Suprapubic skin (tissue), 3 donors: ENCODE measurements around the gene CHD3.

ENCODE experiments used
- POLR2A ChIP-seq, 2 donors: fragments of 450-650 bp; IDR thresholded peaks; one replicate each; pipeline ENCODE4 v1.6.1; 2017; ENCODE audit warnings: antibody characterized with exemption in 2 of 2, mild to moderate bottlenecking in 2 of 2, moderate library complexity in 2 of 2
- TF ChIP-seq, protein P1 (sequence below), 2 donors: fragments of 200-600 bp in 1 of 2; fragments of 450-650 bp in 1 of 2; sonication (generic) in 1 of 2; IDR thresholded peaks; one replicate each; pipeline ENCODE4 v1.5.1; 2016 to 2019; ENCODE audit warnings: antibody characterized with exemption in 2 of 2, mild to moderate bottlenecking in 1 of 2, moderate library complexity in 1 of 2

DNA sequence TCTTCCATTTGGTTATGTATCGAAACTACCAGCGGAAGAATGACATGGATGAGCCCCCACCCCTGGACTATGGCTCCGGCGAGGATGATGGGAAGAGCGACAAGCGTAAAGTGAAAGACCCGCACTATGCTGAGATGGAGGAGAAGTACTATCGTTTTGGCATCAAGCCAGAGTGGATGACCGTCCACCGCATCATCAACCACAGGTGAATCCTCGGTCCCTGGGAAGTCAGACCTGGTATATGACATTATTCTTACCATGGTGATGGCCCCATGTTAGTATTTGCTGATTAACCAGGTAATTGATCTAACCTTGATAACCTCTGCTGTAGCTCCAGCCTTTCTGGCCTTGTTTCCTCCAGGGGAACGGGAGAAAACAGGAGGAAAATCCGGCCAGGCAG is 8.5 kb downstream of the CHD3 start:
- TF ChIP-seq, protein P1, sequence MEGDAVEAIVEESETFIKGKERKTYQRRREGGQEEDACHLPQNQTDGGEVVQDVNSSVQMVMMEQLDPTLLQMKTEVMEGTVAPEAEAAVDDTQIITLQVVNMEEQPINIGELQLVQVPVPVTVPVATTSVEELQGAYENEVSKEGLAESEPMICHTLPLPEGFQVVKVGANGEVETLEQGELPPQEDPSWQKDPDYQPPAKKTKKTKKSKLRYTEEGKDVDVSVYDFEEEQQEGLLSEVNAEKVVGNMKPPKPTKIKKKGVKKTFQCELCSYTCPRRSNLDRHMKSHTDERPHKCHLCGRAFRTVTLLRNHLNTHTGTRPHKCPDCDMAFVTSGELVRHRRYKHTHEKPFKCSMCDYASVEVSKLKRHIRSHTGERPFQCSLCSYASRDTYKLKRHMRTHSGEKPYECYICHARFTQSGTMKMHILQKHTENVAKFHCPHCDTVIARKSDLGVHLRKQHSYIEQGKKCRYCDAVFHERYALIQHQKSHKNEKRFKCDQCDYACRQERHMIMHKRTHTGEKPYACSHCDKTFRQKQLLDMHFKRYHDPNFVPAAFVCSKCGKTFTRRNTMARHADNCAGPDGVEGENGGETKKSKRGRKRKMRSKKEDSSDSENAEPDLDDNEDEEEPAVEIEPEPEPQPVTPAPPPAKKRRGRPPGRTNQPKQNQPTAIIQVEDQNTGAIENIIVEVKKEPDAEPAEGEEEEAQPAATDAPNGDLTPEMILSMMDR (IDR thresholded peaks at IDR 0.05) = no peak
- TF ChIP-seq POLR2A (IDR thresholded peaks at IDR 0.05) = no peak
